ENCODE data around the gene SAFB2.

Gene SAFB2

GRCh38 chr19:5622465-5623396 lies at the start of gene SAFB2, which contains the start of gene SAFB:
TSS of gene SAFB2 (minus strand) at chr19:5622776. CDS start at chr19:5622715, 61 bp downstream.
TSS of gene SAFB (plus strand) at chr19:5623083. CDS start at chr19:5623206, 123 bp downstream.
- Histone ChIP-seq H3K9me3 (ENCODE audit: control insufficient read depth, insufficient read depth, low read length) (no peaks in the 10 kb centered on the region), H3K4me1 (ENCODE audit: insufficient read depth, low read length) (peaks cover 23% of the 10 kb centered on the region), H3K9ac (ENCODE audit: low read depth, low read length) (peak within 1 kb of the TSS; percentile 99), H3K36me3 (ENCODE audit: insufficient read depth, low read length) (peaks cover 34% of the 10 kb centered on the region)

DNA sequence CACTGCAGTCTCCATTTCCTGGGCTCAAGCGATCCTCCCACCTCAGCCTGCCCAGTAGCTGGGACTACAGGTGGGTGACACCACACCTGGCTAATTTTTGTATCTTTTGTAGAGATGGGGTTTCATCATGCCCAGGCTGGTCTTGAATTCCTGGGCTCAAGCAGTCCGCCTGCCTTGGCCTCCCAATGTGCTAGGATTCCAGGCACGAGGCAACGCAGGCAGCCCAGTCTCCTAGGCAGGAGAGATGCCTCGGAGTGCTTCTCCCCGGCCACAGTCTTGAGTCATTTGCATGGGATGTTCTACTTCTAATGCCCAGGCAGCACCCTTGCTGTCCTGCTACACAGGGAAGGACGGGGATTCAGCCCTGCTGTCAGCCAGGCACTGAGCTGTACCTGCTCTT lies 49.0 kb upstream of the SAFB2 start:
- Histone ChIP-seq H3K9ac (ENCODE audit: low read depth, low read length) (no peak overlapping the region), H3K36me3 (ENCODE audit: insufficient read depth, low read length) (no peaks in the 10 kb centered on the region), H3K4me1 (ENCODE audit: insufficient read depth, low read length) (peaks cover 6% of the 10 kb centered on the region; the same call in 1 of the 2 replicates), H3K9me3 (ENCODE audit: control insufficient read depth, insufficient read depth, low read length) (no peaks in the 10 kb centered on the region)

- Histone ChIP-seq H3K4me1 (ENCODE audit: insufficient read depth, low read length) (peaks cover 6% of the 10 kb centered on the region; the same call in 1 of the 2 replicates), H3K9me3 (ENCODE audit: control insufficient read depth, insufficient read depth, low read length) (no peaks in the 10 kb centered on the region), H3K36me3 (ENCODE audit: insufficient read depth, low read length) (peaks cover 13% of the 10 kb centered on the region), H3K9ac (ENCODE audit: low read depth, low read length) (no peak overlapping the region)
These were observed 46.6 kb upstream of the SAFB2 start for GRCh38 chr19:5669212-5669611.

GRCh38 chr19:5667751-5668271 lies 45.2 kb upstream of the SAFB2 start:
- Histone ChIP-seq H3K9ac (ENCODE audit: low read depth, low read length) (no peak overlapping the region), H3K36me3 (ENCODE audit: insufficient read depth, low read length) (peaks cover 13% of the 10 kb centered on the region), H3K4me1 (ENCODE audit: insufficient read depth, low read length) (peaks cover 6% of the 10 kb centered on the region; the same call in 1 of the 2 replicates)

GRCh38 chr19:5666921-5667610 lies 44.5 kb upstream of the SAFB2 start:
- Histone ChIP-seq H3K9ac (ENCODE audit: low read depth, low read length) (no peak overlapping the region), H3K36me3 (ENCODE audit: insufficient read depth, low read length) (peaks cover 13% of the 10 kb centered on the region), H3K4me1 (ENCODE audit: insufficient read depth, low read length) (peaks cover 6% of the 10 kb centered on the region; the same call in 1 of the 2 replicates), H3K9me3 (ENCODE audit: control insufficient read depth, insufficient read depth, low read length) (no peaks in the 10 kb centered on the region)

More at GRCh38 chr19:5667751-5668271, 45.2 kb upstream of the SAFB2 start:
- no peaks in the 10 kb centered on the region for H3K9me3 ChIP-seq (ENCODE audit: control insufficient read depth, insufficient read depth, low read length)

DNA sequence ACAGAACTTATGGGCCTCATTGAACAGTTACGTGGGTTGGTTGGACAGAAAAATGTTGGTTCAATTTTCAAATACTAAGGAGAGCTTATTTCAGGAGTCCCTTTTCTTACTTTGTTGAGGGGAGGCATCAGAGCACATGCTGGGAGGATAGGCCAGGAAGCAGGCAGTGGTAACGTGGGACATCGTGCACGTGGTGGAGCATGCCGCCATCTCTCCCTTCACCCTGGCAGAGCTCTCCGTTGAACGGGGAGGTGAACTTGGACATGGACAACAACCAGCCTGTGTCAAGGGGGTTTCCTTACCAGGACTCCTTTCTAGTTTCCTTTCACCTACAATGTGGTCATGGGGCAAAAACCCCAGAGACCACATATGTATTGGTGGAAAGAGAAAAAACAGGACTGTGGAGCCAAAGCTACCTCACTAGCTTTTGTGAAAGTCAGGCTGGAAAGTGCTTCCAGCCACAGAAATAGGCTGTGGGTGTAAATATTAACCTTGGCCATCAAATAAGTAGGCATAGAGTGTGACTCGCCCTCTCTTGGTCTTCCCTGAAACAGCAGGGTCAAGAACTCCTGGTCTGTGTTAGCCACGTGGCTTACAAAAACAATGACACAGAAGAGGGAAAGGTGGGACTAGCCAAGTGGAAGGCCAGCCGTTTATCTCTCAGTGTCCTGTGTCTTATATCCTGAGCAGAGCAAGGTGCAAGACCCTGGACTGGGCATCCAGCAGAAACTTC lies 43.4 kb upstream of the SAFB2 start:
- H3K9me3 ChIP-seq (ENCODE audit: control insufficient read depth, insufficient read depth, low read length) = no peaks in the 10 kb centered on the region
- H3K4me1 ChIP-seq (ENCODE audit: insufficient read depth, low read length) = peaks cover 6% of the 10 kb centered on the region; the same call in 1 of the 2 replicates
- H3K36me3 ChIP-seq (ENCODE audit: insufficient read depth, low read length) = peaks cover 13% of the 10 kb centered on the region
- H3K9ac ChIP-seq (ENCODE audit: low read depth, low read length) = no peak overlapping the region

GRCh38 chr19:5664515-5664914 lies 41.9 kb upstream of the SAFB2 start:
- no peak overlapping the region for H3K9ac ChIP-seq (ENCODE audit: low read depth, low read length)
- H3K9me3 ChIP-seq (ENCODE audit: control insufficient read depth, insufficient read depth, low read length) = no peaks in the 10 kb centered on the region
- peaks cover 6% of the 10 kb centered on the region; the same call in 1 of the 2 replicates for H3K4me1 ChIP-seq (ENCODE audit: insufficient read depth, low read length)
- peaks cover 25% of the 10 kb centered on the region for H3K36me3 ChIP-seq (ENCODE audit: insufficient read depth, low read length)

DNA sequence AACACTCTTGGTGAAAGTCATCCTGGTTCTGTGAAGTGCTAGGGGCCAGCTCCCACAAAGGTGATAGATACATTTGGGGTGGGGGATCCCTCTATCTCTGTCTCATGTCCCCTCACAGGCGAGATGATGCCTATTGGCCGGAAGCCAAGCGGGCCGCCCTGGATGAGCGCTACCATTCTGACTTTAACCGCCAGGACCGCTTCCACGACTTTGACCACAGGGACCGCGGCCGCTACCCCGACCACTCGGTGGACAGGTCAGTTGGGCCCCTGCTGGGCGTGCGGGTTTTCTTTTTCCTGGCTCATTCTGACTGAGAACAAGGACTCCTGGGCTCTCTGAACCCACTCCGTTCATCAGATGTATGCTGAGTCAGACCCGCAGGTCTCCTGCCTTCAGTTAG lies 41.3 kb upstream of the SAFB2 start:
- Histone ChIP-seq H3K4me1 (ENCODE audit: insufficient read depth, low read length) (peaks cover 6% of the 10 kb centered on the region; the same call in 1 of the 2 replicates), H3K9me3 (ENCODE audit: control insufficient read depth, insufficient read depth, low read length) (no peaks in the 10 kb centered on the region), H3K9ac (ENCODE audit: low read depth, low read length) (no peak overlapping the region), H3K36me3 (ENCODE audit: insufficient read depth, low read length) (peaks cover 26% of the 10 kb centered on the region)

- Histone ChIP-seq H3K36me3 (ENCODE audit: insufficient read depth, low read length) (peaks cover 31% of the 10 kb centered on the region), H3K9ac (ENCODE audit: low read depth, low read length) (no peak overlapping the region), H3K4me1 (ENCODE audit: insufficient read depth, low read length) (no peaks in the 10 kb centered on the region; the same call in 1 of the 2 replicates), H3K9me3 (ENCODE audit: control insufficient read depth, insufficient read depth, low read length) (no peaks in the 10 kb centered on the region)
These were observed 38.9 kb upstream of the SAFB2 start for GRCh38 chr19:5661483-5661882.

DNA sequence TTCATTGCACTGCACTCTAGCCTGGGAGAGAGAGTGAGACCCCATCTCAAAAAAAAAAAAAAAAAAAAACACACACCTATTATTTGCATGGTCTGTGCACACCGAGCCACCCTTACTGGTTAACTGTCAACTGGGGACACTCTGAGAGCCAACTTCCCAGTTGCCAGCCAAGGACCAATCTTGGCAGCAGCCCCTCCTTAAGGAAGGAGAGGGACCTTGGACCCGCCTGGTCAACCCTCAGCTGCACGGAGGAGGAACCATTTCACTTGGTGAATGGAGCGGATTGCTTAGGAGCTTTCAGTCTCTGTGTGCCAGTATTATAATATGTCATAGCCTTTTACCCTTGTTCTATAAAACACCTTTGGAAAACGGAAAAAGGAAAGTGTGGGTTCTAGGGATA lies 32.8 kb upstream of the SAFB2 start:
- H3K9ac ChIP-seq (ENCODE audit: low read depth, low read length) = no peak overlapping the region
- no peaks in the 10 kb centered on the region for H3K4me1 ChIP-seq (ENCODE audit: insufficient read depth, low read length)
- peaks cover 48% of the 10 kb centered on the region for H3K36me3 ChIP-seq (ENCODE audit: insufficient read depth, low read length)
- no peaks in the 10 kb centered on the region for H3K9me3 ChIP-seq (ENCODE audit: control insufficient read depth, insufficient read depth, low read length)

DNA sequence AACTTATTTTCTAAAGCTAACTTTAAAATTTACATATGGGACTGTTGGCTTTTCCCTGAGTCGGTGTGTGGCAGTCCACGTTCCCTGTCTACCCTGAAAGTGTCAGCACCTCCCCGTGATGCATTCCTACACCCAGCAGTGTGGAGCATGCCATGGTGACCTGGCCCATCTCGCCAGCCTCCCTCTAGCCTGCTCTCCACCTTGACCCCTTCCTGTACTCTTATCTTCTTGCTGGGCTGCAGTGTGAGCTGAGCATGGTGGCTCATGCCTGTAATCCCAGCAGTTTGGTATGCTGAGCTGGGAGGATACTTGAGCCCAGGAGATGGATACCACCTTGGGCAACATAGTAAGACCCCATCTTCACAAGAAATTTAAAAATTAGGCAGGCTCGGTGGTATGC lies 32.4 kb upstream of the SAFB2 start:
- H3K36me3 ChIP-seq (ENCODE audit: insufficient read depth, low read length) = peaks cover 47% of the 10 kb centered on the region
- H3K9me3 ChIP-seq (ENCODE audit: control insufficient read depth, insufficient read depth, low read length) = no peaks in the 10 kb centered on the region

GRCh38 chr19:5652261-5652660 lies 29.7 kb upstream of the SAFB2 start:
- H3K9ac ChIP-seq (ENCODE audit: low read depth, low read length) = no peak overlapping the region
- no peaks in the 10 kb centered on the region for H3K9me3 ChIP-seq (ENCODE audit: control insufficient read depth, insufficient read depth, low read length)
- no peaks in the 10 kb centered on the region for H3K4me1 ChIP-seq (ENCODE audit: insufficient read depth, low read length)
- peaks cover 54% of the 10 kb centered on the region for H3K36me3 ChIP-seq (ENCODE audit: insufficient read depth, low read length)

More for the DNA sequence above, 32.4 kb upstream of the SAFB2 start:
- Histone ChIP-seq H3K9ac (ENCODE audit: low read depth, low read length) (no peak overlapping the region), H3K4me1 (ENCODE audit: insufficient read depth, low read length) (no peaks in the 10 kb centered on the region)

DNA sequence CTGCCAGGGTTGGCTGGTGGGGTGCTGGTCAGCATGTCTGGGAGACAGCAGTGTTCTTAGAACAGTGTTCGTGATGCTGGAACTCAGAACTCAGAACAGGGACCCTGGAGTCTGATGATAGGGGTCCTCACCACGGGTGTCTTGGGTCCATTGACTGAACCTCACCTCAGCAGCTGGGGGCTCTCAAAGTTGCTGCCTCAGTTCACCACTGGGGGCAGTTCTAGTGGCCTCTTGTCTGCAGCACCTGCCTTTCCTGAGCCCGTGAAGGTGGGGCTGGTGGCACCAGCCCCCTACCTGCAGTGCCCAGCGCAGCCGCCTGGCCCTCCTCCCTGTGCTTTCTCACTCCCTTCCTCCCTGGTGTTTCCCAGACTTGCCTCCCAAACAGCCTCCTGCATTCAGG lies 28.8 kb upstream of the SAFB2 start:
- Histone ChIP-seq H3K4me1 (ENCODE audit: insufficient read depth, low read length) (no peaks in the 10 kb centered on the region), H3K36me3 (ENCODE audit: insufficient read depth, low read length) (peaks cover 58% of the 10 kb centered on the region), H3K9ac (ENCODE audit: low read depth, low read length) (no peak overlapping the region), H3K9me3 (ENCODE audit: control insufficient read depth, insufficient read depth, low read length) (no peaks in the 10 kb centered on the region)

GRCh38 chr19:5648464-5648863 lies 25.9 kb upstream of the SAFB2 start:
- peaks cover 57% of the 10 kb centered on the region for H3K36me3 ChIP-seq (ENCODE audit: insufficient read depth, low read length)
- no peaks in the 10 kb centered on the region for H3K4me1 ChIP-seq (ENCODE audit: insufficient read depth, low read length)

More at GRCh38 chr19:5648464-5648863, 25.9 kb upstream of the SAFB2 start:
- no peaks in the 10 kb centered on the region for H3K9me3 ChIP-seq (ENCODE audit: control insufficient read depth, insufficient read depth, low read length)
- H3K9ac ChIP-seq (ENCODE audit: low read depth, low read length) = no peak overlapping the region

Measured in ES-I3 (cell line).